GM23248 (cell line): ENCODE measurements around the gene UNC119. TPM values are rescaled to one million over a fixed set of nuclear protein-coding genes. Genes with fewer than 3 reads are reported as not detected.
A peak's percentile ranks its signal among the peaks of the same experiment; 100 is the strongest.

Experiments
- DNase-seq: peaks from one replicate; pipeline ENCODE4 v3.0.0-alpha.2; 2015
- H2AFZ ChIP-seq: fragments of 200-600 bp; sonication (generic); 2 replicates; pipeline ENCODE4 v1.6.1; 2016; ENCODE audit warnings: antibody characterized with exemption
- H3F3A ChIP-seq: fragments of 200-600 bp; sonication (generic); 2 replicates; pipeline ENCODE4 v1.6.1; 2016; ENCODE audit warnings: mild to moderate bottlenecking, antibody characterized with exemption, mixed run types; ENCODE audit not compliant: insufficient read depth
- H3K27ac ChIP-seq: fragments of 200-600 bp; sonication (generic); 2 replicates; pipeline ENCODE4 v1.5.1; 2016; ENCODE audit warnings: mild to moderate bottlenecking
- H3K27me3 ChIP-seq: fragments of 200-600 bp; sonication (generic); replicated peaks from 2 replicates; pipeline ENCODE4 v1.6.1; 2016; ENCODE audit warnings: mild to moderate bottlenecking; ENCODE audit not compliant: insufficient read depth
- H3K36me3 ChIP-seq: fragments of 200-600 bp; sonication (generic); 2 replicates; pipeline ENCODE4 v1.6.1; 2016; ENCODE audit warnings: low read depth, mild to moderate bottlenecking
- H3K4me1 ChIP-seq: fragments of 200-600 bp; sonication (generic); 2 replicates; pipeline ENCODE4 v1.6.1; 2016; ENCODE audit warnings: mild to moderate bottlenecking; ENCODE audit not compliant: insufficient read depth
- H3K4me2 ChIP-seq: fragments of 200-600 bp; sonication (generic); one replicate; pipeline ENCODE4 v1.6.1; 2016; ENCODE audit warnings: mild to moderate bottlenecking; ENCODE audit not compliant: unreplicated experiment
- H3K4me3 ChIP-seq: fragments of 200-600 bp; sonication (generic); 2 replicates; pipeline ENCODE4 v1.5.1; 2016; ENCODE audit warnings: mild to moderate bottlenecking
- H3K79me2 ChIP-seq: fragments of 200-600 bp; sonication (generic); 2 replicates; pipeline ENCODE4 v1.6.1; 2016; ENCODE audit warnings: mild to moderate bottlenecking; ENCODE audit not compliant: insufficient read depth
- H3K9ac ChIP-seq: fragments of 200-600 bp; sonication (generic); 2 replicates; pipeline ENCODE4 v1.6.1; 2016; ENCODE audit warnings: mild to moderate bottlenecking
- H3K9me2 ChIP-seq: fragments of 200-600 bp; sonication (generic); 2 replicates; pipeline ENCODE4 v1.6.1; 2016; ENCODE audit warnings: mixed run types, mild to moderate bottlenecking, moderate library complexity; ENCODE audit not compliant: insufficient read depth
- H3K9me3 ChIP-seq: fragments of 200-600 bp; sonication (generic); one replicate; pipeline ENCODE4 v1.6.1; 2017; ENCODE audit warnings: low read depth
- H4K20me1 ChIP-seq: fragments of 200-600 bp; sonication (generic); 2 replicates; pipeline ENCODE4 v1.6.0; 2016; ENCODE audit not compliant: insufficient read depth
- EZH2 ChIP-seq: fragments of 200-600 bp; sonication (generic); IDR thresholded peaks from 2 replicates; pipeline ENCODE4 v1.6.1; 2018; ENCODE audit warnings: antibody characterized with exemption, mild to moderate bottlenecking; ENCODE audit not compliant: insufficient read depth, poor library complexity, severe bottlenecking
- EZH2phosphoT487 ChIP-seq: fragments of 200-600 bp; sonication (generic); IDR thresholded peaks from 2 replicates; pipeline ENCODE4 v1.6.1; 2018; ENCODE audit warnings: antibody characterized with exemption, moderate library complexity, mild to moderate bottlenecking, low read depth; ENCODE audit not compliant: insufficient read depth
- WGBS, 2 experiments: methylation state at CpG; one replicate each; pipeline ENCODE4 v1.1.6; 2015 to 2017; ENCODE audit warnings: low lambda C conversion rate in 2 of 2, low coverage in 1 of 2; ENCODE audit errors: missing lambda C conversion rate in 2 of 2; 5-methylcytosine and 5-hydroxymethylcytosine counted together
- in situ Hi-C: fragments of 300-500 bp; cut with MboI; formaldehyde crosslinking; loops from 2 replicates; pipeline ENCODE4 v1.15.0; 2020
- polyA plus RNA-seq: library from polyadenylated mRNA; unstranded; fragments of >200 nt; fragmentation: Nextera tagmentation; extraction: Ambion mirVana; gene quantifications from 2 replicates; pipeline ENCODE4 v1.2.1, GENCODE V29; 2016
- total RNA-seq: library from RNA; depleted of rRNA; stranded (reverse); fragments of >200 nt; shearing (Covaris generic); gene quantifications from 2 replicates; pipeline ENCODE4 v1.2.3, GENCODE V29; 2014

Gene UNC119
- total and polyA plus RNA-seq, 2 experiments from 2014 or later, result 29.4 to 50.9 TPM

DNA sequence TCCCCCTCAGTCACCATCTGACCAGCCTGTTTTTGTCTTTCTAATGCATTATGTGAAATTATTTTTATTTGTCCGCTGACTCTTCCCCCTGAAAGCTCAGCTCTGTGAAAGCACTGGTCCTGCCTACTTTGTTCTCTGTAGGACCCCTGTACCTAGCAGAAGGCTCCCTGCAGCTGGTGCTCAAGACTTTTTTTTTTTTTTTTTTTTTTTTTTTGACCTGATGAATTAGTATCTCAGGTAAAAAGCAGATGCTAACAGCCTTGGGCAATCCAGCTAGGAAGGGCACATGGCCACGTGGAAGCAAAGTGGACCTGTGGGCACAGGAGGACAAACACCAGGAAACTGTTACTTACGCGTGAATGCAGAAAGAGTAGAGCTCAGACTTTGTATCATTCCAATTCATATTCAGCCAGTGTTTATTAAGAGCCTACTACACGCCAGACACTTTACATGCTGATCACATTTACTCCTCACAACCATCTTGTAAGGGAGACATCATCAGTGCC lies 629 bp upstream of the UNC119 start:
- Histone ChIP-seq H4K20me1 (no peaks in the 10 kb centered on the region), H3K79me2 (peaks cover 14% of the 10 kb centered on the region; the same call in 1 of the 2 replicates), H3K36me3 (no peaks in the 10 kb centered on the region), H3K9me2 (no peaks in the 10 kb centered on the region), H3F3A (no peaks in the 10 kb centered on the region), H3K4me1 (no peaks in the 10 kb centered on the region), H2AFZ (peak overlapping the region; percentile 43; the same call in 1 of the 2 replicates), H3K27me3 (no peaks in the 10 kb centered on the region), H3K9me3 (no peaks in the 10 kb centered on the region), H3K9ac (no peak overlapping the region), H3K4me2 (peak overlapping the region; percentile 54), H3K27ac (no peak overlapping the region), H3K4me3 (peak overlapping the region; percentile 76)
- WGBS, 2 experiments, result 87 to 91% methylated on average over 5 of the region's 5 CpGs
- TF ChIP-seq EZH2 (no peak), EZH2phosphoT487 (no peak)
- no peak for DNase-seq
- in situ Hi-C loops, result no loop called here

DNA sequence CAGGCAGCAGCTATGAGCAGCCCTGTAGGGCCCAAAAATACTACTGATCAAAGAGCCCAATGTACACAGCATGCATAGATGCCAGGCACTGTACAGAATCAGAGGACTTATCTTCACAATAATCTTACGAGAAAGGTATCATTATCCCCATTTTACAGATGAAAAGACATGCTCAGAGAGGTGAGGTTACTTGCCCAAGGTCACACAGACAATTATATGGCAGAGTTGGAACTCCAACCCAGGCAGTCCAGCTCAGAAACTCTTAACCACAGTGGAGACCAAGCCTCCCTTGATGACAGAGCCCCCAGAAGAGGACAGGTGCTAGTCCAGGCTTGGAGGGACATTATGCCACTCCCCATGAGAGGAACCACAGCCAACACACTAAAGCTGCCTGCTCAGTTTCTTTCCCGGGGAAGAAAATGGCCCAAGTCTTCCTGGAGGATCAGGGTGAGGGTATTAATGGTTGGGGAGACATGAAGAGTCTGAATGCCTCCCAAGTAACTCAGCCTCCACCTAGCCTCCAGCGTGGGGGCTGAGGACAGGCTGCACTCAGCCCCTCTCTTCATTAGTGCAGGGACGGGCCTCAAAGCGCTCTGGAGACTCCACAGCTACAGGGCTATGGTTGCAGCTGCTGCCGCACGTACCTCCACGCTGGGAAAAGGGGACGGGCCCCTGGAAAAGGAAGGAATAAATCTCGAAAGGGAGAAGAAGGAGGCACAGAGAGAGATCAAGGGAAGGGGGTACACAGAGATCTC lies 826 bp downstream of the UNC119 start:
- H3K27ac ChIP-seq, result no peak overlapping the region
- in situ Hi-C loops, result no loop called here
- 13 to 15% methylated on average over 10 of the region's 10 CpGs for WGBS, 2 experiments

DNA sequence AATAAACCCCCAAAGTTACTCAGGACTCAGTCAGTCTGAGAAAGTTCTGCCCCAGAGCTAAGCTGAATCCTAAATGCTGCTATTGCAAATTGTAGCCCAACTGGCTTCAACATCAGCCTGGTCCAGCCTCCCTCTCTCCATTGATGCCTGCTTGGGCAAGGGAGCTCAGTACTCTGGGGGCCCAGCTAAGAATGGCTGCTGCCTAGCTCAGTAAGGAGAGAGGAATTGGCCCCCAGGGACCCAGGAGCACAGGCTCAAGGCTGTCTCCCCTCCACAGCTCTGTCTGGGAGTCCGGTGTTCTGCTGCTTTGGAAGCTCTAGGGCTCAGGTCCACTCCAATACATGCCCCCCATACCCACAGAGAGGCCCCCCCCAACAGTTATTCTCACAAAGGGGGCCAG lies 1.6 kb downstream of the UNC119 start:
- Histone ChIP-seq H3F3A (no peaks in the 10 kb centered on the region), H3K4me1 (no peaks in the 10 kb centered on the region), H3K27me3 (no peaks in the 10 kb centered on the region), H3K9me3 (no peaks in the 10 kb centered on the region), H3K9ac (no peak overlapping the region), H3K79me2 (peaks cover 14% of the 10 kb centered on the region; the same call in 1 of the 2 replicates), H3K27ac (no peak overlapping the region), H3K9me2 (no peaks in the 10 kb centered on the region), H3K4me3 (0 out of 2 replicates have a peak overlapping the region, but pooled peaks have one; percentile 76), H4K20me1 (no peaks in the 10 kb centered on the region), H2AFZ (no peak overlapping the region), H3K4me2 (no peak overlapping the region), H3K36me3 (no peaks in the 10 kb centered on the region)
- DNase-seq, result no peak
- 78 to 91% methylated on average over 1 of the region's 1 CpG for WGBS, 2 experiments
- no peak for TF ChIP-seq EZH2phosphoT487
- TF ChIP-seq EZH2, result no peak
- in situ Hi-C loops, result no loop called here

More for the DNA sequence above, 826 bp downstream of the UNC119 start:
- Histone ChIP-seq H3F3A (no peaks in the 10 kb centered on the region), H3K79me2 (peaks cover 14% of the 10 kb centered on the region; the same call in 1 of the 2 replicates), H2AFZ (peak overlapping the region; percentile 70), H3K4me2 (peak overlapping the region; percentile 97), H3K9ac (peak overlapping the region; percentile 78), H4K20me1 (no peaks in the 10 kb centered on the region), H3K9me2 (no peaks in the 10 kb centered on the region), H3K36me3 (no peaks in the 10 kb centered on the region), H3K4me3 (peak overlapping the region; percentile 76), H3K4me1 (no peaks in the 10 kb centered on the region), H3K9me3 (no peaks in the 10 kb centered on the region), H3K27me3 (no peaks in the 10 kb centered on the region)
- peak; percentile 62 for DNase-seq
- TF ChIP-seq EZH2 (no peak), EZH2phosphoT487 (no peak)

DNA sequence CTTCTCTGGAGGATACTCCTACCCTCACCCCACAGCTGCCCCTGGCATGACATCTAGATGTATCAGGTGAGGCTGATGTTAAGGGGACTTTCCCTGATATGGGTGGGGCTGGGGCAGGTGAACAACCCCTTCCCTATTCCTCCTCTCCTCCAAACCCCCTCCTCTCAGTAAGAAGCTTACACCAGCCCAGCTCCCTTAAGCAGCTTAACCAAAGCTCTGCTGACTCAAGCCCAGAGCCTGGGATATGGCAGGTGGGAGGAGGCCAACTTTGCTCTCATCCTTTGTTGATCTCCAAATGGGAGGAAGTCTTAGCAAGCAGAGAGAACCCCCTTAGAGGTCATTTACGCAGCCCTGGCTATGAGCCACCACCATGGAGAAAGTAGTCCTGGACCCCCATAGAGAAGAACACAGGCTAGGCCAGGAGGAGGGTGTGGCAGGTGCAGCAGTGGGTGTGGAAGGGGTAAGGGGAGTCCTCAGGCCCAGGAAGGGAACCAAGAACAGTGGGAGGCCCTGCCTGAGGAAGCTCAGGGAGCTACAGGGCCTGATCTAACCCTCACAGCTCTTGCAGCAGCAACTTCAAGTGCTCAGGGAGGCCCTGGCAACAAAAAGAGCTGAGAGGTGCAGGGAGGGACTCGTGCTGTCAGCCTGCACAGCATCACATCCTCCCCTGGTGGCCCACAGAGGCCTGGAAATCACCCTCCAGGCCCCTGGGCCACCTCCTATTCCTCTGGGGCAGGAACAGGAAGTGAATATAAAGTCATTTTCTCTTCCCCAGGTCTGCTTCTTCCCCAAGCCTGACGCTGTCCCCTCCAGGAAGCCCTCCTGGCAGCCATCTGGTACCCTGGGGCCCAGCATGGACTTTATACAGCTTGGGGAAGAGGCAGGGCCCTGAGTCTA lies 2.9 kb downstream of the UNC119 start:
- Histone ChIP-seq H3K27me3 (no peaks in the 10 kb centered on the region), H3K9me2 (no peaks in the 10 kb centered on the region), H3K4me3 (no peak overlapping the region), H3F3A (no peaks in the 10 kb centered on the region), H3K4me2 (no peak overlapping the region), H3K9me3 (no peaks in the 10 kb centered on the region), H3K9ac (no peak overlapping the region), H2AFZ (no peak overlapping the region), H3K79me2 (peaks cover 14% of the 10 kb centered on the region; the same call in 1 of the 2 replicates), H3K4me1 (no peaks in the 10 kb centered on the region), H3K36me3 (no peaks in the 10 kb centered on the region), H4K20me1 (no peaks in the 10 kb centered on the region), H3K27ac (no peak overlapping the region)
- TF ChIP-seq EZH2, result no peak
- no peak for TF ChIP-seq EZH2phosphoT487
- in situ Hi-C loops, result no loop called here
- DNase-seq, result no peak
- 75 to 81% methylated on average over 3 of the region's 3 CpGs for WGBS, 2 experiments
